D721Med (cell line): ENCODE results near the gene MUTYH.

ENCODE experiments used
- DNase-seq: peaks from one replicate; pipeline ENCODE4 v3.0.0; 2011; ENCODE audit warnings: low spot score; ENCODE audit not compliant: insufficient read length
- FAIRE-seq: peaks from 2 replicates; lab custom pipeline; 2011; peaks lifted over from hg19 to GRCh38; lab: Jason Lieb, UNC
- CTCF ChIP-seq: IDR thresholded peaks from 2 replicates; pipeline ENCODE4 v1.5.1; 2012; ENCODE audit warnings: mild to moderate bottlenecking, control low read depth; ENCODE audit not compliant: insufficient read depth; ENCODE audit errors: missing control alignments

The MUTYH gene

GRCh38 chr1:45322486-45323040 is 17.7 kb downstream of the MUTYH start:
- TF ChIP-seq CTCF, result no peak
- FAIRE-seq, result no peak
- no peak for DNase-seq

- TF ChIP-seq CTCF, result no peak
- no peak for FAIRE-seq
- DNase-seq, result no peak
These were observed 18.8 kb downstream of the MUTYH start for GRCh38 chr1:45321444-45321843.

GRCh38 chr1:45319761-45320160 is 20.5 kb downstream of the MUTYH start:
- TF ChIP-seq CTCF, result no peak
- DNase-seq, result no peak
- no peak for FAIRE-seq

- no peak for DNase-seq
- TF ChIP-seq CTCF, result no peak
- FAIRE-seq, result no peak
These were observed 23.1 kb downstream of the MUTYH start for GRCh38 chr1:45317166-45317565.

GRCh38 chr1:45314266-45314665 is 26.0 kb downstream of the MUTYH start:
- TF ChIP-seq CTCF, result no peak
- FAIRE-seq (no peak), DNase-seq (no peak)

- DNase-seq (no peak), FAIRE-seq (no peak)
- no peak for TF ChIP-seq CTCF
These were observed 33.3 kb downstream of the MUTYH start for GRCh38 chr1:45306905-45307304.

- no peak for DNase-seq
- TF ChIP-seq CTCF, result no peak
- no peak for FAIRE-seq
These were observed 33.9 kb downstream of the MUTYH start for GRCh38 chr1:45306319-45306718.
